Measurements from ENCODE around the gene SEZ6L2. TPM values are rescaled to one million over a fixed set of nuclear protein-coding genes. Genes with fewer than 3 reads are reported as not detected.

The SEZ6L2 gene
- polyA plus RNA-seq, 3 donors, result 10.1 to 13.6 (median 11.7) TPM

GRCh38 chr16:29825145-29826044 lies 74.0 kb downstream of the SEZ6L2 start:
- DNase-seq, result no peak

- no peak for DNase-seq
Observed at GRCh38 chr16:29824589-29825144, 74.7 kb downstream of the SEZ6L2 start.

- no peak for DNase-seq
Observed at GRCh38 chr16:29821643-29822115, 77.7 kb downstream of the SEZ6L2 start.

Other genes starting within 250 kb of the SEZ6L2 start
- 1 to 10 TPM; 2.7 to 2.8 (median 2.8) TPM for gene SPN, start 236.3 kb downstream of the SEZ6L2 start, polyA plus RNA-seq (ENCODE audit: insufficient read length in 3 of 3)
- 100 to 1,000 TPM; 171 to 206 (median 173) TPM for gene QPRT, start 220.4 kb downstream of the SEZ6L2 start, polyA plus RNA-seq (ENCODE audit: insufficient read length in 3 of 3)
- gene C16orf54, start 153.6 kb downstream of the SEZ6L2 start, polyA plus RNA-seq (ENCODE audit: insufficient read length in 3 of 3), result under 1 TPM; 0.12 to 0.34 (median 0.17) TPM
- gene ZG16, start 121.3 kb downstream of the SEZ6L2 start, polyA plus RNA-seq (ENCODE audit: insufficient read length in 3 of 3), result under 1 TPM in 2 of 3 donors, not detected in 1; 0.03 to 0.05 TPM
- gene KIF22, start 108.8 kb downstream of the SEZ6L2 start, polyA plus RNA-seq (ENCODE audit: insufficient read length in 3 of 3), result 10 to 100 TPM; 68.2 to 81.8 (median 77.3) TPM
- 100 to 1,000 TPM; 330 to 392 (median 348) TPM for gene MAZ, start 93.0 kb downstream of the SEZ6L2 start, polyA plus RNA-seq (ENCODE audit: insufficient read length in 3 of 3)
- 10 to 100 TPM; 15.4 to 22.5 (median 21.6) TPM for gene PRRT2, start 87.4 kb downstream of the SEZ6L2 start, polyA plus RNA-seq (ENCODE audit: insufficient read length in 3 of 3)
- gene PAGR1, start 83.4 kb downstream of the SEZ6L2 start, polyA plus RNA-seq (ENCODE audit: insufficient read length in 3 of 3), result 10 to 100 TPM; 40.2 to 44.1 (median 43.6) TPM
- 10 to 100 TPM; 16.1 to 24.7 (median 24.2) TPM for gene MVP, start 79.1 kb downstream of the SEZ6L2 start, polyA plus RNA-seq (ENCODE audit: insufficient read length in 3 of 3)
- 100 to 1,000 TPM; 111 to 120 (median 117) TPM for gene CDIPT, start 36.3 kb downstream of the SEZ6L2 start, polyA plus RNA-seq (ENCODE audit: insufficient read length in 3 of 3)
- gene ASPHD1, start 938 bp upstream of the SEZ6L2 start, polyA plus RNA-seq (ENCODE audit: insufficient read length in 3 of 3), result 1 to 10 TPM in 2 of 3 donors, under 1 TPM in 1; 0.95 to 1.4 (median 1.0) TPM
- gene KCTD13, start 26.7 kb upstream of the SEZ6L2 start, polyA plus RNA-seq (ENCODE audit: insufficient read length in 3 of 3), result 10 to 100 TPM; 14.8 to 30.9 (median 29.4) TPM
- gene TMEM219, start 62.5 kb upstream of the SEZ6L2 start, polyA plus RNA-seq (ENCODE audit: insufficient read length in 3 of 3), result 100 to 1,000 TPM; 106 to 123 (median 113) TPM
- gene TAOK2, start 74.3 kb upstream of the SEZ6L2 start, polyA plus RNA-seq (ENCODE audit: insufficient read length in 3 of 3), result 10 to 100 TPM; 51.0 to 56.5 (median 53.1) TPM
- 10 to 100 TPM; 19.9 to 22.2 (median 20.7) TPM for gene HIRIP3, start 96.1 kb upstream of the SEZ6L2 start, polyA plus RNA-seq (ENCODE audit: insufficient read length in 3 of 3)
- gene INO80E, start 96.7 kb upstream of the SEZ6L2 start, polyA plus RNA-seq (ENCODE audit: insufficient read length in 3 of 3), result 10 to 100 TPM; 52.3 to 64.9 (median 56.6) TPM
- gene DOC2A, start 111.5 kb upstream of the SEZ6L2 start, polyA plus RNA-seq (ENCODE audit: insufficient read length in 3 of 3), result 1 to 10 TPM; 2.9 to 4.9 (median 4.6) TPM
- gene C16orf92, start 123.6 kb upstream of the SEZ6L2 start, polyA plus RNA-seq (ENCODE audit: insufficient read length in 3 of 3), result not detected
- 1 to 10 TPM; 1.2 to 1.7 (median 1.2) TPM for gene TLCD3B, start 131.7 kb upstream of the SEZ6L2 start, polyA plus RNA-seq (ENCODE audit: insufficient read length in 3 of 3)
- 100 to 1,000 TPM; 525 to 600 (median 593) TPM for gene ALDOA, start 166.2 kb upstream of the SEZ6L2 start, polyA plus RNA-seq (ENCODE audit: insufficient read length in 3 of 3)
- 100 to 1,000 TPM in 2 of 3 donors, 10 to 100 TPM in 1; 99.4 to 116 (median 109) TPM for gene PPP4C, start 176.4 kb upstream of the SEZ6L2 start, polyA plus RNA-seq (ENCODE audit: insufficient read length in 3 of 3)
- 1 to 10 TPM; 1.5 to 1.9 (median 1.7) TPM for gene TBX6, start 192.4 kb upstream of the SEZ6L2 start, polyA plus RNA-seq (ENCODE audit: insufficient read length in 3 of 3)
- gene YPEL3, start 196.7 kb upstream of the SEZ6L2 start, polyA plus RNA-seq (ENCODE audit: insufficient read length in 3 of 3), result 10 to 100 TPM; 58.6 to 70.9 (median 60.8) TPM
- 10 to 100 TPM; 11.3 to 13.6 (median 13.0) TPM for gene GDPD3, start 214.0 kb upstream of the SEZ6L2 start, polyA plus RNA-seq (ENCODE audit: insufficient read length in 3 of 3)
- gene MAPK3, start 223.7 kb upstream of the SEZ6L2 start, polyA plus RNA-seq (ENCODE audit: insufficient read length in 3 of 3), result 10 to 100 TPM; 84.3 to 88.5 (median 85.4) TPM